Smooth muscle cell of the brain vasculature (primary cell): ENCODE measurements around the gene NCOA1.

Source experiments
- DNase-seq: peaks from one replicate; pipeline ENCODE4 v3.0.0-alpha.2; 2012; ENCODE audit warnings: low read depth, low spot score

Gene NCOA1

DNA sequence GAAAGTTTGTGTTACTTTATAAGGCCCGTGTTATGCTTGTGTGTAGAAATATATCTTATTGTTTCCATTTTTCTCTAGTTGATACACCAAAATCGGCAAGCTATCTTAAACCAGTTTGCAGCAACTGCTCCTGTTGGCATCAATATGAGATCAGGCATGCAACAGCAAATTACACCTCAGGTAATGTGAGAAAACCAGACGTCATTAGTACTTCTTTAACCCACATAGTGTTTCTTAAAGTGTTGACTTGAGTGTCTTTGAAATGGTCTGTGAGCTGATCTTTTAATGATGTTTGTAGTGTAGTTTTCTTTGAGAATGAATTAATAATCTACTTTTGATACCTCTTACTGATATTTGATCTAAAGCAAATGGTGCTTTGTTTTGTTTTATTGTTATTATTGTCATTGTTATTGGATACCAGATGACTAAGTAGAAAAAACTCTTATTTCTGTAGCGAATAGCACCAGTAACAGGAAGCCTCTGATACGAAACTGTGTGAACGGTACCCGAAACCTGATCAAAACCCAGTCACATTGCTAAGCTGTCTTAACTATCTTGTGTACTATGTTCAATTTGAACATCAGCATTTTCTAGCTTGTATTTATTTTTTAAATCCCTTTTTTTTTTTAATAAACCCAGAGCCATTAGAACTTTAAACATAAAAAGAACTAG lies 248.4 kb downstream of the NCOA1 start:
- peak; percentile 9 for DNase-seq

DNA sequence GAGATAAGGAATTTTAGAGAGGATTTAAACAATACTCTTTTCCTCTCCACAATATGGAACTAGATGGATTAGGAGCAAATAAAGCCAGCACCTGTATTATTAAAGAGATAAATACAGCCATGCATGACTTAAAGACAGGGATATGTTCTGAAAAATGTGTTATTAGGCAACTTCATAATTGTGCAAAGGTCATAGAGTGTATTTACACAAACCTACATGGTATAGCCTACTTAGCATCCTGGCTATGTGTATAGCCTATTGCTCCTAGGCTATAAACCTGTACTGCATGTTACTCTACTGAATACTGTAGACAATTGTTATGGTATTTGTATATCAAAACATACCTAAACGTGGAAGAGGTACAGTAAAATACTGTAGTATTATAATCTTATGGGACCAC lies 249.1 kb downstream of the NCOA1 start:
- DNase-seq, result no peak

DNA sequence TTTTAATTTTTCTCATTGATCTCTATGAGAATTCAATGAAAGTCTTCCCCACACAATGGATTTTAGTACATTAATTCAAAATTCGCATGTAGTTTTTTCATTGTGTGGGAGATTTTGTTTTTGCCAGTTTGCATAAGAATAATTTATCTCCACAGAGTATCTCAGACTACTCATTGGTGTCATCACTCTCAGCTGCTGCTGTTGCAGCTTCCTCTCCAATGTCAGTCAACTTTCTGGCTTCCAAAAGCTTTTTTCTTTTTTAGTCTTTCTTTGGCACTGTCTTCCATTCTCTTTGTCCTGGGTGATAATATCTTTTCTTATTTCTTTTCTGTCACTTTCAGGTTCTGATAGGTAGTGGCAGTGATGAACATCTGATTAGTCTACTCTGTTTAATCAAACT lies 251.7 kb downstream of the NCOA1 start:
- DNase-seq, result no peak

GRCh38 chr2:24743924-24744323 lies 252.9 kb downstream of the NCOA1 start:
- DNase-seq, result no peak

GRCh38 chr2:24744356-24744755 lies 253.3 kb downstream of the NCOA1 start:
- no peak for DNase-seq

DNA sequence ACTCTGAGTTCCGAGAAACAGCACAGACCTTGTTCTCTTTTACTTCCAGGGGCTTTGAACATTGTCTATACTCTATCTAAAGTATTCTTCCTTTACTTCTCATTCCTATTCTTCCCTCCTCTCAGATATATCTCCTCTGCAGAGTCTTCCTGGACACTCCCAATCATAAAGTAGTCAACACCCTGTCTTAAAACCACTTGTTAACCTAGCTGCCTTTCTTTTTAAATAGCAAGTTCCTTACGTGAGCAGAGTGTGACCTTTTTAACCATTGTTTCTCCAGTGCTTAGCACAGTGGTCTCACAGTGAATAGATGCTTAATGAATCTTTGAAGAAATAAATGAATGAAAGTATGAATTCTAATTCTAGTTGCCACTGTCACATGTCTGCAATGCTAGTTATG lies 254.8 kb downstream of the NCOA1 start:
- no peak for DNase-seq

DNA sequence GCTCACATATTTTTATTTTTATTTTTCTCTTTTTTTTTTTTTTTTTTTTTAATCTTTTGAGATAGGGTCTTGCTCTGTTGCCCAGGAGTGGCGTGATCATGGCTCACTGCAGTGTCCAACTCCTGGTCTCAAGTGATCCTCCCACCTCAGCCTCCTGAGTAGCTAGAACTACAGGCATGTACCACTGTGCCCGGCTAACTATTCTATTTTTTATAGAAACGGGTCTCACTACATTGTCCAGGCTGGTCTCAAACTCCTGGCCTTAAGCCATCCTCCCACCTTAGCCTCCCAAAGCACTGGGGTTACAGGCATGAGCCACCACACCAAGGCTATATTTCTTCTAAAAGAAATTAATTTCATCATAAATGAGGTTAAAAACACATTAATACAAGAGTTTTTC lies 256.2 kb downstream of the NCOA1 start:
- no peak for DNase-seq

GRCh38 chr2:24749069-24749691 lies 258.1 kb downstream of the NCOA1 start:
- no peak for DNase-seq

- DNase-seq, result no peak
Measured at GRCh38 chr2:24754985-24755705, 264.1 kb downstream of the NCOA1 start.

DNA sequence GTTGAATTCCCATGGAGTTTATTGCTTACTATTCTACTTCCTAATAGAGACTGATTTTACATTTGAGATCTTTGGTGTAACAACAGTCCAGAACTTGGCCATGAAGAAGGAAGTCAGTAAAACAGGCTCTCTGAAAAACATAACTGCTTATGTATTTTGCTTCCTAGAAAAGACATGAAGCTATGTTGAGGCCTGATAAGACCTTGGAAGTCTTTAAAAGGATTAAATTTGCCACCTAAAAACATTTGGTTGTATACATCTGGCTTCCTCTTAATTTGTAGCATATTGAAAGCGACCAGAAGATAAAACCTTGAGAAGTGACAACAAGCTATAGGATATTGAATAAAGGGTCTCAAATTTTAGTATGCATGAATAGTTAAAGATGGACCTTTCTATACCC lies 265.7 kb downstream of the NCOA1 start:
- no peak for DNase-seq

DNA sequence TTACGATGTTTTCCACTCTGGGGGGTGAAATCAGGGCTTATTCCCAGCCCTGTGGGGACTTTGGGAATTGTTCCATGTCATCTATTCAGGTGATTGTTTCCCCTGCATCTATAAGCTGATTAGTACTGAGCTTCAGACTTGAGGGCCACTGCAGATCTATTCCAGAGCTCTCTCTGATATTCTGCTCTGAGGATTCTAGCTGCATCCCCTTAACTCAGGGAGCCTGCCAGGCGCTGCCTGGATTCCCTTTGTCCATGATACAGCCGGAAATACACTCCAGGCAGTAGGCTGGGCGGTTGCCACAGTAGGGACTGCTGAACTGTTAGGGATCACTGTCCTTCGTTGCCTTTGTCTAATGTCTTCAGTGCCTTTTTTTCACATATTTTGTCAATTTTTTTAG lies 270.8 kb downstream of the NCOA1 start:
- DNase-seq, result no peak

- DNase-seq, result no peak
Measured at GRCh38 chr2:24762518-24762917, 271.5 kb downstream of the NCOA1 start.

DNA sequence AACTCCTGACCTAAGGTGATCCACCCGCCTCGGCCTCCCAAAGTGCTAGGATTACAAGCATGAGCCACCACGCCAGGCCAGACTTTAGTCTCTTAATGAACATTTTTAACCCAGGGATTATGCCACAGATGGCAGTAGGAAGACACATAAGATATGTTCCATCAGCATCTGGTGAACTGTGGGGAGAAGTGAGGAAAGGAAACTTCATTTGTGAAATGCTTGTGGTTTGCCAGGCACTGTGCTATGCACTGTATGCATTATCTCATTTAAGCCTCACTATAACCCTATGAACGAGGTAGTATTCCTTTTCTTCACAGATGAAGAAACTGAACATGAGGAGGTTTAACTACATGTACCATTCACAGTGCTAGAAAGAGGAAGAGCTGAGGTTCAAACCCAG lies 272.8 kb downstream of the NCOA1 start:
- DNase-seq, result no peak

DNA sequence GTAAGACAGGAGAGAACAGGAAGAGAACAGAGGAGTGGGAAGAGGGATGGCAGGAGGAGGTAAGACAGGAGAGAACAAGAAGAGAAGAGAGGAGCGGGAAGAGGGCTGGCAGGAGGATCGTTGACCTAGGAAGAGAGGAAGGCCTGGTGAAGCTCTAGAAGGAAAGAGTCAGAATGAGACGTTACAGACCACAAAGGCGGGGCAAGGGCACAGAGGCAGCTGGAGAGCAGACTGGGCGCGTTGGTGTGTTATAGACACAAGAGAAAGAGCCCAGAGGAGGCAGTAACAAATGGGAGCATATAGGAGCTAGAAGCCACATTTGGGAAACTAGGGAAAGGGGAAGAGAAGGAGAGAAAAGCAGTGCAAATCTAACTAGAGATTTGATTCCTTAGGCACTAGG lies 275.6 kb downstream of the NCOA1 start:
- no peak for DNase-seq

- no peak for DNase-seq
Measured at GRCh38 chr2:24768013-24768412, 277.0 kb downstream of the NCOA1 start.

GRCh38 chr2:24768601-24769000 lies 277.5 kb downstream of the NCOA1 start:
- DNase-seq, result no peak

- DNase-seq, result no peak
Measured at GRCh38 chr2:24771061-24771460, 280.0 kb downstream of the NCOA1 start.

- DNase-seq, result peak; percentile 46
Measured at GRCh38 chr2:24771764-24772586, 280.9 kb downstream of the NCOA1 start.

- no peak for DNase-seq
Measured at GRCh38 chr2:24774373-24774772, 283.3 kb downstream of the NCOA1 start.

DNA sequence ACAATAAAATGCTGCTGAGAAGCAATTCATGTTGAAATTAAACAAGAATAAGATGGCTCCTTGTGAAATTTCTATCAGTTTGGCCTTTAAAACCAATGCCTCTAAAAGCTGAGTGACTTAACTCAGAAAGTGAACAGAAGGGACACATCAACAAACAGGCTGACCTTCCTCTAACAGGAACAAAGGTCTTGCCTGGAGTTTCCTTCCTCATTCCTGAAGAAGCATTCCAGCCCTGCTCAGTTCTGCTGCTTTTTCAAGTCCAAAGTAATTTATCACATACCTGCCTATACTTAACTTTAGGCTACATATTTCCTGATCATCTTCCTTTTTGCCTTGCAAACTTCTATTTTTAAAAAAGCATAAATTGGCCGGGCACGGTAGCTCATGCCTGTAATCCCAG lies 288.1 kb downstream of the NCOA1 start:
- no peak for DNase-seq

GRCh38 chr2:24783641-24784040 lies 292.6 kb downstream of the NCOA1 start:
- DNase-seq, result no peak

DNA sequence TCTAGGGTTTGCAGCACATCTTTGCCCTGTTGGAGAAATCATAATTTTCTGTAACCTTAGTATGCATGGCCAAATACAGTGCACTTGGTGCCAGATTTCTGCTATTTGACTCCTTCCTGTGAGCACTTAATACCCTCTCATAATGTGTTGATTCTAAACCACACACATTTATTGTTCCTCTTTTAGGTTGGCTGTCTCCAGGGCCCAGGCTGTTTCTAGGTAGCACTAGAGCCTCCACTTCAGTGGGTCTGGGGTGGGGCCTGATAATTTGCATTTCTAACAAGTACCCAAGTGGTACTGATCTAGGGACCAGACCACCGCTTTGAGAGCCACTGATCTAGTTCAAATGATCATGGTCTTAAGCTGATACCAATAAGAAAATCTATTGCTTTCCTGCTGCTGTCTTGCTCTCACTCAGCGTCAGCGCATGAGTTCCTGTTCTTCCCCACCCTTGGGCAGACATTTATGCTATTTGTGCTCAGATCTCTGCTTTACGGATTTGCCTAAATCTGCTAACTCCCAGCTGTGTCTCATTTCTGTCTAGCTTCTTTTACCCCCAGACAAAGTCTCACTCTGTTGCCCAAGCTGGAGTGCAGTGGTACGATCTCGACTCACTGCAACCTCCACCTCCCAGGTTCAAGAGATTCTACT lies 294.7 kb downstream of the NCOA1 start:
- DNase-seq, result no peak
